Kidney (tissue), 14 donors: ENCODE results near the gene TST. TPM values are rescaled to one million over a fixed set of nuclear protein-coding genes. Genes with fewer than 3 reads are reported as not detected.

Experiments
- DNase-seq, 5 donors: peaks; one replicate each; pipeline ENCODE4 v3.0.0-alpha.2; 2013 to 2020
- FAIRE-seq: peaks from 2 replicates; lab custom pipeline; 2012; peaks lifted over from hg19 to GRCh38; lab: Jason Lieb, UNC
- H3K27ac ChIP-seq, 2 donors: one replicate each; pipeline ENCODE4 v1.7.0; 2013; ENCODE audit warnings: low read depth in 2 of 2, low read length in 2 of 2, inconsistent platforms in 1 of 2
- H3K27me3 ChIP-seq: one replicate; pipeline ENCODE4 v1.7.1; 2013; ENCODE audit warnings: low read length, inconsistent platforms; ENCODE audit not compliant: control insufficient read depth, insufficient read depth
- H3K36me3 ChIP-seq, 3 donors: one replicate each; pipeline versions ENCODE4 v1.7.0 to v1.7.1; 2013; ENCODE audit warnings: low read length in 3 of 3, control low read depth in 1 of 3, inconsistent platforms in 1 of 3; ENCODE audit not compliant: insufficient read depth in 3 of 3, control insufficient read depth in 2 of 3
- H3K4me1 ChIP-seq, 3 donors: one replicate each; pipeline versions ENCODE4 v1.7.0 to v1.7.1; 2013; ENCODE audit warnings: low read length in 3 of 3, inconsistent platforms in 1 of 3, low read depth in 1 of 3; ENCODE audit not compliant: control insufficient read depth in 2 of 3, insufficient read depth in 2 of 3
- H3K4me3 ChIP-seq, 3 donors: one replicate each; pipeline versions ENCODE4 v1.7.0 to v1.8.1; 2013; ENCODE audit warnings: low read length in 3 of 3, control low read depth in 1 of 3, inconsistent platforms in 1 of 3
- H3K9ac ChIP-seq, 3 donors: one replicate each; pipeline versions ENCODE4 v1.7.0 to v1.7.1; 2013; ENCODE audit warnings: low read length in 3 of 3, control low read depth in 1 of 3, inconsistent platforms in 1 of 3
- H3K9me3 ChIP-seq, 3 donors: one replicate each; pipeline versions ENCODE4 v1.7.0 to v1.7.1; 2013; ENCODE audit warnings: low read length in 3 of 3, control low read depth in 1 of 3, inconsistent platforms in 1 of 3; ENCODE audit not compliant: control insufficient read depth in 2 of 3, insufficient read depth in 1 of 3
- CTCF ChIP-seq: IDR thresholded peaks from 3 replicates; pipeline ENCODE4 v1.5.1; 2012; ENCODE audit warnings: mild to moderate bottlenecking, moderate library complexity, borderline replicate concordance; ENCODE audit not compliant: insufficient read depth; ENCODE audit errors: extremely low read depth
- intact Hi-C: fragments of 100-400 bp; cut with DNase I; formaldehyde crosslinking; loops from one replicate; pipeline ENCODE4 v1.11.1; 2022
- polyA plus RNA-seq: library from polyadenylated mRNA; stranded (reverse); fragments of 350-450 nt; fragmentation: Illumina TruSeq; extraction: RNeasy Lipid Tissue Mini Kit (QIAGEN cat#74804); gene quantifications from one replicate; pipeline ENCODE4 v1.2.3, GENCODE V29; 2014; ENCODE audit warnings: low read depth, low replicate concordance; ENCODE audit not compliant: insufficient read depth
- total RNA-seq: library from RNA; stranded (reverse); fragmentation: NEBNext Ultra II Directional; extraction: Animal tissue kit (Norgen Biotek cat#: 25700); gene quantifications from one replicate; pipeline ENCODE4 v1.2.1, GENCODE V29; 2021
- donor health status: control.
- donor health status: control.
- donor health status: control.
- donor health status: control.
- donor health status: control.
- donor health status: DM: yes; HTN: yes; CAD: no.
- donor health status: Normal renal cell carcinoma (clear cell type).

TST gene
- total and polyA plus RNA-seq, 2 donors from 2014 or later, result 48.7 to 283 TPM

- Histone ChIP-seq H3K4me3 (no peak overlapping the region), H3K27ac (no peak overlapping the region), H3K9ac (no peak overlapping the region), H3K36me3 (no peaks in the 10 kb centered on the region), H3K9me3 (peaks cover 0 to 12% (median 8%) of the 10 kb centered on the region in 3 donors), H3K27me3 (no peaks in the 10 kb centered on the region), H3K4me1 (peaks cover 0 to 4% (median 0%) of the 10 kb centered on the region in 3 donors)
- no peak for TF ChIP-seq CTCF
- peak in 2 of 5 donors; percentile 26 to 34 for DNase-seq
- intact Hi-C loops, result no loop called here
- FAIRE-seq, result no peak
Observed at GRCh38 chr22:36981247-36981775, 37.9 kb downstream of the TST start.

GRCh38 chr22:36979016-36979910 is 40.0 kb downstream of the TST start:
- no peak overlapping the region for H3K4me3 ChIP-seq
- DNase-seq (no peak), FAIRE-seq (no peak)
- H3K9ac ChIP-seq, result no peak overlapping the region
- intact Hi-C loops, result no loop called here
- no peaks in the 10 kb centered on the region for H3K27me3 ChIP-seq
- no peaks in the 10 kb centered on the region for H3K36me3 ChIP-seq
- H3K27ac ChIP-seq, result no peak overlapping the region
- H3K4me1 ChIP-seq, result peaks cover 0 to 4% (median 0%) of the 10 kb centered on the region in 3 donors
- H3K9me3 ChIP-seq, result no peaks in the 10 kb centered on the region
- TF ChIP-seq CTCF, result no peak

DNA sequence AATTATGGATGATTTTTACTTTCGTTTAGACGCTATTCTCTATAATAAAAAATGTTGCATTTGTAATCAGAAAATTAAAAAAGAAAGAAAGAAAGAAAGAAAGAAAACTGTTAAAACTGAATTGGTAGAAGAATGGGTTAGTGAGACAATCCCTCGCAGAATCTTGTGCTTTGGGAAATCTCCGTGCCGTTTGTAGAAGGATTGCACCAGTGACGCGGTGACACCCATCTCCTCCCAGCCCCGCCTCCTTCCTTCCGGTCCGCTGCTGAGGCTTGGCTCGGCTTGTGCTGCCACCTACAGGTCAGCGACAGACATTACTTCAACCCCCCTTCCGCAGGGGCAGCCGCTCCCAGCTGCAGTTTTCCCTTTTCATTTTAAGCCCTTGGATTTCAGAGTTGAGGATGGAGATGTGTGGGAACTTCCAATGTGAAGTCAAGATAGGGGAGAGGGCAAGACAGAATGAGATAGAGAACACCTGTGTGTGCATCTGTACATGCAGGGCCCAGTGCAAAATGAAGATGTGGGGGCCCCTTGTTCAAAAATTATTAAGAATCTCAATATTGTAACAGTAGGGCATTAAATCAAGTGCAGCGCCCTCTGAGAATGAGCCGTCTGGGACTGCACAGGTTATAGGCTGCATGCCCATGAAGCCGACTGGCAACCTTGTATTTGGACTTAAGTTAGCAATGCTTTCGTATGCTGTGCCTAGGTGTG is 41.1 kb downstream of the TST start:
- peaks cover 0 to 4% (median 0%) of the 10 kb centered on the region in 3 donors for H3K4me1 ChIP-seq
- H3K27me3 ChIP-seq, result no peaks in the 10 kb centered on the region
- DNase-seq, result peak; percentile 92 to 95 (median 94)
- FAIRE-seq, result peak; percentile 88
- H3K4me3 ChIP-seq, result peak overlapping the region; percentile 52 to 73 (median 68)
- H3K27ac ChIP-seq, result no peak overlapping the region
- no peaks in the 10 kb centered on the region for H3K36me3 ChIP-seq
- H3K9me3 ChIP-seq, result no peaks in the 10 kb centered on the region
- peak; percentile 95 for TF ChIP-seq CTCF
- H3K9ac ChIP-seq, result peak overlapping the region in 2 of 3 donors; percentile 54
- intact Hi-C loops, result no loop called here
